ENCODE results near the gene OLA1.

The OLA1 gene

GRCh38 chr2:174174741-174175140, 73.6 kb downstream of the OLA1 start:
- DNase-seq, result no peak

- no peak for DNase-seq
Measured at GRCh38 chr2:174172802-174173355, 75.5 kb downstream of the OLA1 start.

GRCh38 chr2:174171686-174172445, 76.5 kb downstream of the OLA1 start:
- DNase-seq, result no peak

- DNase-seq, result no peak
Measured at GRCh38 chr2:174169372-174169771, 79.0 kb downstream of the OLA1 start.

- DNase-seq, result no peak
Measured at GRCh38 chr2:174166261-174166660, 82.1 kb downstream of the OLA1 start.

GRCh38 chr2:174161490-174161889, 86.8 kb downstream of the OLA1 start:
- no peak for DNase-seq

- peak; percentile 27 for DNase-seq
Measured at GRCh38 chr2:174158003-174158402, 90.3 kb downstream of the OLA1 start.

GRCh38 chr2:174157053-174157452, 91.3 kb downstream of the OLA1 start:
- no peak for DNase-seq

- DNase-seq, result no peak
Measured at GRCh38 chr2:174153757-174154680, 94.3 kb downstream of the OLA1 start.

- no peak for DNase-seq
Measured at GRCh38 chr2:174149530-174149929, 98.8 kb downstream of the OLA1 start.

GRCh38 chr2:174148833-174149232, 99.5 kb downstream of the OLA1 start:
- no peak for DNase-seq

- DNase-seq, result no peak
Measured at GRCh38 chr2:174145827-174146226, 102.5 kb downstream of the OLA1 start.

- DNase-seq, result no peak
Measured at GRCh38 chr2:174142290-174142689, 106.0 kb downstream of the OLA1 start.

GRCh38 chr2:174138161-174138560, 110.2 kb downstream of the OLA1 start:
- DNase-seq, result no peak

GRCh38 chr2:174135981-174136380, 112.4 kb downstream of the OLA1 start:
- DNase-seq, result no peak

- no peak for DNase-seq
Measured at GRCh38 chr2:174125090-174125489, 123.2 kb downstream of the OLA1 start.

- DNase-seq, result no peak
Measured at GRCh38 chr2:174124181-174124580, 124.2 kb downstream of the OLA1 start.

GRCh38 chr2:174122185-174122584, 126.1 kb downstream of the OLA1 start:
- DNase-seq, result no peak

- no peak for DNase-seq
Measured at GRCh38 chr2:174121612-174122011, 126.7 kb downstream of the OLA1 start.

- DNase-seq, result no peak
Measured at GRCh38 chr2:174121175-174121574, 127.2 kb downstream of the OLA1 start.

- no peak for DNase-seq
Measured at GRCh38 chr2:174120346-174120745, 128.0 kb downstream of the OLA1 start.

- peak; percentile 79 for DNase-seq
Measured at GRCh38 chr2:174117951-174118930, 130.1 kb downstream of the OLA1 start.
